ENCODE measurements around the gene CPT1A. TPM values are rescaled to one million over a fixed set of nuclear protein-coding genes. Genes with fewer than 3 reads are reported as not detected.

The CPT1A gene
- total RNA-seq, 1 experiment from 2014 or later: 153 TPM

DNA sequence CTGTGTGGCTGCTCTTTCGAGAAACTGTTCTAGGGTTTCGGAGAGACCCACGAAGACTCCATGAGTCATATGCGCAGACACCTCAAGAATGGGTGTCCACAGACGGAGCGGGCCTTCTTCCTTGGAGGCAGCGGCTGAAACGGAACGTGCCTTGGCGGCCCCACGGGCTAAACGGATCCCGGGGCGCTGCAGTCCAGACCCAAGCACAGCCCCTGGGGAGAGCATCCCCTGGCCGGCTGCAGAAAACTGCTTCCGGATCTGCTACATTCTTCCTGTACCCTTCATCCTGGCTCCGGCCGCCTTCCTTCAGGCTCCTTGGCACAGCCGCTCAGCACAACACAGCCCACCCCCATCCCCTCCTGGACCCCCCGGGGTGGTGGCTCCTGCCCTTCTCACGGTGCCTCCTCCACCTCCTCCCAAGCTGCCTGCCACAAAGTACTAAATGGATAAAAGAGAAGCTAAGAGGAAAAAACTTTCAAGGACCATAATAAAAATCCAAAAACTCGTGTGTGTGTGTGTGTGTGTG is 25.4 kb downstream of the CPT1A start:
- TF ChIP-seq, protein P1, sequence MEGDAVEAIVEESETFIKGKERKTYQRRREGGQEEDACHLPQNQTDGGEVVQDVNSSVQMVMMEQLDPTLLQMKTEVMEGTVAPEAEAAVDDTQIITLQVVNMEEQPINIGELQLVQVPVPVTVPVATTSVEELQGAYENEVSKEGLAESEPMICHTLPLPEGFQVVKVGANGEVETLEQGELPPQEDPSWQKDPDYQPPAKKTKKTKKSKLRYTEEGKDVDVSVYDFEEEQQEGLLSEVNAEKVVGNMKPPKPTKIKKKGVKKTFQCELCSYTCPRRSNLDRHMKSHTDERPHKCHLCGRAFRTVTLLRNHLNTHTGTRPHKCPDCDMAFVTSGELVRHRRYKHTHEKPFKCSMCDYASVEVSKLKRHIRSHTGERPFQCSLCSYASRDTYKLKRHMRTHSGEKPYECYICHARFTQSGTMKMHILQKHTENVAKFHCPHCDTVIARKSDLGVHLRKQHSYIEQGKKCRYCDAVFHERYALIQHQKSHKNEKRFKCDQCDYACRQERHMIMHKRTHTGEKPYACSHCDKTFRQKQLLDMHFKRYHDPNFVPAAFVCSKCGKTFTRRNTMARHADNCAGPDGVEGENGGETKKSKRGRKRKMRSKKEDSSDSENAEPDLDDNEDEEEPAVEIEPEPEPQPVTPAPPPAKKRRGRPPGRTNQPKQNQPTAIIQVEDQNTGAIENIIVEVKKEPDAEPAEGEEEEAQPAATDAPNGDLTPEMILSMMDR (IDR thresholded peaks at IDR 0.05): no peak
- no peak for TF ChIP-seq TCF7L2 (IDR thresholded peaks at IDR 0.05; ENCODE audit: low read depth, low read length)
- TF ChIP-seq, protein P2, sequence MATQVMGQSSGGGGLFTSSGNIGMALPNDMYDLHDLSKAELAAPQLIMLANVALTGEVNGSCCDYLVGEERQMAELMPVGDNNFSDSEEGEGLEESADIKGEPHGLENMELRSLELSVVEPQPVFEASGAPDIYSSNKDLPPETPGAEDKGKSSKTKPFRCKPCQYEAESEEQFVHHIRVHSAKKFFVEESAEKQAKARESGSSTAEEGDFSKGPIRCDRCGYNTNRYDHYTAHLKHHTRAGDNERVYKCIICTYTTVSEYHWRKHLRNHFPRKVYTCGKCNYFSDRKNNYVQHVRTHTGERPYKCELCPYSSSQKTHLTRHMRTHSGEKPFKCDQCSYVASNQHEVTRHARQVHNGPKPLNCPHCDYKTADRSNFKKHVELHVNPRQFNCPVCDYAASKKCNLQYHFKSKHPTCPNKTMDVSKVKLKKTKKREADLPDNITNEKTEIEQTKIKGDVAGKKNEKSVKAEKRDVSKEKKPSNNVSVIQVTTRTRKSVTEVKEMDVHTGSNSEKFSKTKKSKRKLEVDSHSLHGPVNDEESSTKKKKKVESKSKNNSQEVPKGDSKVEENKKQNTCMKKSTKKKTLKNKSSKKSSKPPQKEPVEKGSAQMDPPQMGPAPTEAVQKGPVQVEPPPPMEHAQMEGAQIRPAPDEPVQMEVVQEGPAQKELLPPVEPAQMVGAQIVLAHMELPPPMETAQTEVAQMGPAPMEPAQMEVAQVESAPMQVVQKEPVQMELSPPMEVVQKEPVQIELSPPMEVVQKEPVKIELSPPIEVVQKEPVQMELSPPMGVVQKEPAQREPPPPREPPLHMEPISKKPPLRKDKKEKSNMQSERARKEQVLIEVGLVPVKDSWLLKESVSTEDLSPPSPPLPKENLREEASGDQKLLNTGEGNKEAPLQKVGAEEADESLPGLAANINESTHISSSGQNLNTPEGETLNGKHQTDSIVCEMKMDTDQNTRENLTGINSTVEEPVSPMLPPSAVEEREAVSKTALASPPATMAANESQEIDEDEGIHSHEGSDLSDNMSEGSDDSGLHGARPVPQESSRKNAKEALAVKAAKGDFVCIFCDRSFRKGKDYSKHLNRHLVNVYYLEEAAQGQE (IDR thresholded peaks at IDR 0.05; ENCODE audit: insufficient read depth in 1 of 2, low read depth in 2 of 2, low read length in 1 of 2): no peak
- TF ChIP-seq SIN3A (IDR thresholded peaks at IDR 0.05; ENCODE audit: borderline replicate concordance, insufficient read depth, low read depth, low read length): no peak
- no peak for TF ChIP-seq POLR2AphosphoS5 (IDR thresholded peaks at IDR 0.05; ENCODE audit: low read depth, low read length)
- CTCF ChIA-PET: no interaction called here
- no peaks in the 10 kb centered on the region for H3K27me3 ChIP-seq (ENCODE audit: control insufficient read depth, insufficient read depth, low read length)
- ATAC-seq: no peak
- DNase-seq (ENCODE audit: low read depth, low spot score): no peak
- no peak overlapping the region for H3K27ac ChIP-seq (ENCODE audit: low read length)
- no peaks in the 10 kb centered on the region for H3K9me3 ChIP-seq (ENCODE audit: control insufficient read depth, insufficient read depth, low read depth, low read length)
- no peak overlapping the region for H3K4me3 ChIP-seq (ENCODE audit: low read depth in 2 of 2, low read length in 2 of 2)
- H3K36me3 ChIP-seq (ENCODE audit: control insufficient read depth, insufficient read depth, low read length): peaks cover 4% of the 10 kb centered on the region; the same call in 1 of the 2 replicates
- in situ Hi-C loops (cut with HindIII; ENCODE audit: low pct_unique_long_range_greater_than_20kb, low sequenced_read_pairs): no loop called here
- intact Hi-C loops (cut with micrococcal nuclease; ENCODE audit: unreplicated experiment): no loop called here
- H3K4me1 ChIP-seq (ENCODE audit: control insufficient read depth, insufficient read depth, low read length): peaks cover 8% of the 10 kb centered on the region; the same call in 1 of the 2 replicates
- POLR2A ChIA-PET: no interaction called here
- no TSS peak for BruUV-seq (replicated peaks)

DNA sequence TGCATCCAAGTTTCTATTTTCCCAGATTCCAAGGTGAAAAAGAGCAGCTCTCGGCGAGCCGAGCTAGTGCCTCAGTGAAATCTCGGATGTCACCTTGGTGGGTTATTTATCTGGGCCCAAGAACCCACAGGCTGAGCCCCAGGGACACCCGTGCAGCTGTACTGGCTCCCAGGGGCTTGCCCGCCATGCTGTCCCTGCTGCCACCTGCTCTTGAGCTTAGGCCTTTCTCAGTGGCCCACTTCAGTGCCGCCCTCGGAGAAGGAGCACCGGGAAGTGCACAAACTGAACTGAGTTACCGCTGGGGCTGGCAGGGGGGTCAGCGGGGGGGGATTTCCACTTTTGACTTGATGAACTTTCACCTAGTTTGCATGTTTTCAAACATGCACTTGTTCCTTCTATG is 27.9 kb downstream of the CPT1A start:
- ChIA-PET CTCF (no interaction called here), POLR2A (interaction anchor here (0.5 to 0.7 kb wide), 2 partner anchors 27 to 657 kb away, joined by 5 to 7 read pairs; no protein-coding TSS in a partner anchor)
- ATAC-seq (no peak), DNase-seq (ENCODE audit: low read depth, low spot score) (no peak)
- peaks cover 4% of the 10 kb centered on the region; the same call in 1 of the 2 replicates for H3K36me3 ChIP-seq (ENCODE audit: control insufficient read depth, insufficient read depth, low read length)
- no peaks in the 10 kb centered on the region for H3K9me3 ChIP-seq (ENCODE audit: control insufficient read depth, insufficient read depth, low read depth, low read length)
- no peaks in the 10 kb centered on the region for H3K27me3 ChIP-seq (ENCODE audit: control insufficient read depth, insufficient read depth, low read length)
- TF ChIP-seq, protein P2 (IDR thresholded peaks at IDR 0.05; ENCODE audit: insufficient read depth in 1 of 2, low read depth in 2 of 2, low read length in 1 of 2): no peak
- TF ChIP-seq POLR2AphosphoS5 (IDR thresholded peaks at IDR 0.05; ENCODE audit: low read depth, low read length) (no peak), TCF7L2 (IDR thresholded peaks at IDR 0.05; ENCODE audit: low read depth, low read length) (no peak), SIN3A (IDR thresholded peaks at IDR 0.05; ENCODE audit: borderline replicate concordance, insufficient read depth, low read depth, low read length) (no peak)
- TF ChIP-seq, protein P1 (IDR thresholded peaks at IDR 0.05): no peak
- BruUV-seq (replicated peaks): no TSS peak
- H3K4me1 ChIP-seq (ENCODE audit: control insufficient read depth, insufficient read depth, low read length): peaks cover 3% of the 10 kb centered on the region; the same call in 1 of the 2 replicates
- H3K27ac ChIP-seq (ENCODE audit: low read length): no peak overlapping the region
- intact Hi-C loops (cut with micrococcal nuclease; ENCODE audit: unreplicated experiment): no loop called here
- in situ Hi-C loops (cut with HindIII; ENCODE audit: low pct_unique_long_range_greater_than_20kb, low sequenced_read_pairs): no loop called here
- H3K4me3 ChIP-seq (ENCODE audit: low read depth in 2 of 2, low read length in 2 of 2): no peak overlapping the region
